Measurements from ENCODE around the gene TMEM37.

Gene TMEM37

GRCh38 chr2:119453972-119454593, 22.4 kb downstream of the TMEM37 start:
- FAIRE-seq (no peak), DNase-seq (ENCODE audit: low spot score) (no peak)

- FAIRE-seq = no peak
- DNase-seq (ENCODE audit: low spot score) = no peak
Observed at GRCh38 chr2:119455066-119455718, 23.5 kb downstream of the TMEM37 start.

- DNase-seq (ENCODE audit: low spot score) (no peak), FAIRE-seq (no peak)
Observed at GRCh38 chr2:119460076-119460475, 28.4 kb downstream of the TMEM37 start.

GRCh38 chr2:119461811-119462210, 30.2 kb downstream of the TMEM37 start:
- FAIRE-seq (no peak), DNase-seq (ENCODE audit: low spot score) (no peak)

- FAIRE-seq = no peak
Observed at GRCh38 chr2:119462574-119462973, 30.9 kb downstream of the TMEM37 start.

GRCh38 chr2:119463136-119463535, 31.5 kb downstream of the TMEM37 start:
- FAIRE-seq = peak; percentile 90

More at GRCh38 chr2:119462574-119462973, 30.9 kb downstream of the TMEM37 start:
- no peak for DNase-seq (ENCODE audit: low spot score)

GRCh38 chr2:119463990-119464389, 32.3 kb downstream of the TMEM37 start:
- FAIRE-seq (no peak), DNase-seq (ENCODE audit: low spot score) (no peak)

More at GRCh38 chr2:119463136-119463535, 31.5 kb downstream of the TMEM37 start:
- no peak for DNase-seq (ENCODE audit: low spot score)

- FAIRE-seq (no peak), DNase-seq (ENCODE audit: low spot score) (no peak)
Observed at GRCh38 chr2:119464981-119465380, 33.3 kb downstream of the TMEM37 start.

- DNase-seq (ENCODE audit: low spot score) (no peak), FAIRE-seq (peak; percentile 5)
Observed at GRCh38 chr2:119465687-119466086, 34.0 kb downstream of the TMEM37 start.

- DNase-seq (ENCODE audit: low spot score) (no peak), FAIRE-seq (peak; percentile 5)
Observed at GRCh38 chr2:119466373-119466772, 34.7 kb downstream of the TMEM37 start.

GRCh38 chr2:119468154-119468955, 36.7 kb downstream of the TMEM37 start:
- no peak for DNase-seq (ENCODE audit: low spot score)
- peak; percentile 55 for FAIRE-seq

- DNase-seq (ENCODE audit: low spot score) (no peak), FAIRE-seq (peak; percentile 74)
Observed at GRCh38 chr2:119469131-119469530, 37.5 kb downstream of the TMEM37 start.

- FAIRE-seq (peak; percentile 44), DNase-seq (ENCODE audit: low spot score) (no peak)
Observed at GRCh38 chr2:119469661-119470297, 38.1 kb downstream of the TMEM37 start.

- FAIRE-seq = no peak
- no peak for DNase-seq (ENCODE audit: low spot score)
Observed at GRCh38 chr2:119472749-119473148, 41.1 kb downstream of the TMEM37 start.

- DNase-seq (ENCODE audit: low spot score) (no peak), FAIRE-seq (peak; percentile 56)
Observed at GRCh38 chr2:119473621-119474370, 42.1 kb downstream of the TMEM37 start.

GRCh38 chr2:119474371-119475224, 42.9 kb downstream of the TMEM37 start:
- no peak for DNase-seq (ENCODE audit: low spot score)
- no peak for FAIRE-seq

- DNase-seq (ENCODE audit: low spot score) = no peak
Observed at GRCh38 chr2:119475225-119475856, 43.7 kb downstream of the TMEM37 start.

GRCh38 chr2:119475857-119476244, 44.2 kb downstream of the TMEM37 start:
- FAIRE-seq (no peak), DNase-seq (ENCODE audit: low spot score) (no peak)

More at GRCh38 chr2:119475225-119475856, 43.7 kb downstream of the TMEM37 start:
- no peak for FAIRE-seq

GRCh38 chr2:119476301-119477112, 44.9 kb downstream of the TMEM37 start:
- FAIRE-seq = peak; percentile 81
- DNase-seq (ENCODE audit: low spot score) = peak; percentile 92

Measured in urothelium cell line (cell line).